ENCODE data around the gene PRAF2. TPM values are rescaled to one million over a fixed set of nuclear protein-coding genes. Genes with fewer than 3 reads are reported as not detected.

PRAF2 gene
- total and polyA plus RNA-seq, 2 of the 13 experiments (the other 11 are each of a cell fraction or from before 2014, with no cell fraction given): 0.33 to 2.6 TPM

DNA sequence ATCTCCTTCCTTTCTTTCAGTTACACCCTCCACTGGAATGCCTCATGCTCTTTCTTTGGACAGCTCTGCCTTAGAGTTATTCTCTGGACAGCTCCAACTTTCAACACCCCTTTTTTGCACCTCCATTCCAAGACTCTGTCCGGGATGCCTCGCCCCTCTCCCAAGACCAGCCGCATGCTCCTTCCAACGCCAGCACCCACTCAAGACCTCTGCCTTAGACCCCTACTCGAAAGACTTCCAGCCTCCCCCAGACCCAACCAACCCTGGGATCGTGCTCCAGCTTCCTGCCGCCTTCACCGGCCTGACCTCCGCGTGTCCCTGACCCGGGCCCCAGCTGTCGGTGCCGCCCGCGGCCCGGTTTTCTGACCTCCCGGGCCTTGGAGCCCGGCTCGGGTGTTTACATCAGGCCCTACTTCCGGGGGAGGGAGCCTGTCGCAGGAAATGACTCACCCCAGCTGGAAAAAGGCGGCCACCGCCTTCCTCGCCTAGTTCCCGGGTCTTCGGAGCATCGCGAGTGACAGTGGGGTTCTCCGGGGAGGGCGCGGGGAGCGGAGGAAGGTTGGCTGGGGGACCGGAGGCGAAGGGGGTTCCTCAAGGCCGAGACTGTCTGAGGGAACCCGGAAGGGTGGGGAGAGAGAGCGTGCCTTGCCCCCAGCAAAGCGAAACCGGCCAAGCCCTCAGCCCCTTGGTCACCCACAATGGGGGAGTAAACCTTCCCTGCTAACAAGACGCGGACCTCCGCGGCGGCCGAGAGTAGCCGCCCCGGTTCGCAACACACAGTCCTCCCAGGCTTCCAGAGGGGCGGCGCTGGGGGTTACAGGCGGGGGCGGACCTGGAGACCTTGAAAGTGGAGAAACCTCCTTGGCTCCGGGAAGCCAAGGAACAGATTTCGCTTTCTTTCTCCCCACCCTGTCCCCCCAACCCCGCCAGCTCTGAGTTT, 6.0 kb upstream of the PRAF2 start, which contains the start of gene WDR45 (continued):
- TF ChIP-seq ZNF605 (CRISPR knock-in tag; IDR thresholded peaks at IDR 0.05) (peak; percentile 59; the same call in 1 of the 2 replicates), ZNF720 (CRISPR knock-in tag; IDR thresholded peaks at IDR 0.05) (no peak), SETDB1 (CRISPR knock-in tag; IDR thresholded peaks at IDR 0.05; ENCODE audit: borderline replicate concordance) (no peak), POLR2G (IDR thresholded peaks at IDR 0.05; ENCODE audit: low read depth, low read length) (peak; percentile 69; the same call in 1 of the 2 replicates), ZNF292 (CRISPR knock-in tag; IDR thresholded peaks at IDR 0.05; ENCODE audit: borderline replicate concordance, low read depth) (no peak), FLYWCH1 (CRISPR knock-in tag; IDR thresholded peaks at IDR 0.05) (no peak), ZNF547 (CRISPR knock-in tag; IDR thresholded peaks at IDR 0.05) (no peak), ISL2 (CRISPR knock-in tag; IDR thresholded peaks at IDR 0.05) (peak; percentile 47; the same call in 1 of the 2 replicates), CBX5 (CRISPR knock-in tag; IDR thresholded peaks at IDR 0.05; ENCODE audit: borderline replicate concordance) (no peak)
- TF ChIP-seq, protein P1, sequence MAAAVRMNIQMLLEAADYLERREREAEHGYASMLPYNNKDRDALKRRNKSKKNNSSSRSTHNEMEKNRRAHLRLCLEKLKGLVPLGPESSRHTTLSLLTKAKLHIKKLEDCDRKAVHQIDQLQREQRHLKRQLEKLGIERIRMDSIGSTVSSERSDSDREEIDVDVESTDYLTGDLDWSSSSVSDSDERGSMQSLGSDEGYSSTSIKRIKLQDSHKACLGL (CRISPR knock-in tag; IDR thresholded peaks at IDR 0.05): peak; percentile 65; the same call in 1 of the 2 replicates
- TF ChIP-seq, protein P2, sequence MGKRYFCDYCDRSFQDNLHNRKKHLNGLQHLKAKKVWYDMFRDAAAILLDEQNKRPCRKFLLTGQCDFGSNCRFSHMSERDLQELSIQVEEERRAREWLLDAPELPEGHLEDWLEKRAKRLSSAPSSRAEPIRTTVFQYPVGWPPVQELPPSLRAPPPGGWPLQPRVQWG (CRISPR knock-in tag; IDR thresholded peaks at IDR 0.05; ENCODE audit: borderline replicate concordance, low read depth): no peak
- TF ChIP-seq, protein P3, sequence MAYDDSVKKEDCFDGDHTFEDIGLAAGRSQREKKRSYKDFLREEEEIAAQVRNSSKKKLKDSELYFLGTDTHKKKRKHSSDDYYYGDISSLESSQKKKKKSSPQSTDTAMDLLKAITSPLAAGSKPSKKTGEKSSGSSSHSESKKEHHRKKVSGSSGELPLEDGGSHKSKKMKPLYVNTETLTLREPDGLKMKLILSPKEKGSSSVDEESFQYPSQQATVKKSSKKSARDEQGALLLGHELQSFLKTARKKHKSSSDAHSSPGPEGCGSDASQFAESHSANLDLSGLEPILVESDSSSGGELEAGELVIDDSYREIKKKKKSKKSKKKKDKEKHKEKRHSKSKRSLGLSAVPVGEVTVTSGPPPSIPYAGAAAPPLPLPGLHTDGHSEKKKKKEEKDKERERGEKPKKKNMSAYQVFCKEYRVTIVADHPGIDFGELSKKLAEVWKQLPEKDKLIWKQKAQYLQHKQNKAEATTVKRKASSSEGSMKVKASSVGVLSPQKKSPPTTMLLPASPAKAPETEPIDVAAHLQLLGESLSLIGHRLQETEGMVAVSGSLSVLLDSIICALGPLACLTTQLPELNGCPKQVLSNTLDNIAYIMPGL (CRISPR knock-in tag; IDR thresholded peaks at IDR 0.05; ENCODE audit: borderline replicate concordance in 1 of 2, low read depth in 1 of 2): peak in 1 of 2 experiments; percentile 65; a peak in 1 of 4 replicates
- TF ChIP-seq, protein P4, sequence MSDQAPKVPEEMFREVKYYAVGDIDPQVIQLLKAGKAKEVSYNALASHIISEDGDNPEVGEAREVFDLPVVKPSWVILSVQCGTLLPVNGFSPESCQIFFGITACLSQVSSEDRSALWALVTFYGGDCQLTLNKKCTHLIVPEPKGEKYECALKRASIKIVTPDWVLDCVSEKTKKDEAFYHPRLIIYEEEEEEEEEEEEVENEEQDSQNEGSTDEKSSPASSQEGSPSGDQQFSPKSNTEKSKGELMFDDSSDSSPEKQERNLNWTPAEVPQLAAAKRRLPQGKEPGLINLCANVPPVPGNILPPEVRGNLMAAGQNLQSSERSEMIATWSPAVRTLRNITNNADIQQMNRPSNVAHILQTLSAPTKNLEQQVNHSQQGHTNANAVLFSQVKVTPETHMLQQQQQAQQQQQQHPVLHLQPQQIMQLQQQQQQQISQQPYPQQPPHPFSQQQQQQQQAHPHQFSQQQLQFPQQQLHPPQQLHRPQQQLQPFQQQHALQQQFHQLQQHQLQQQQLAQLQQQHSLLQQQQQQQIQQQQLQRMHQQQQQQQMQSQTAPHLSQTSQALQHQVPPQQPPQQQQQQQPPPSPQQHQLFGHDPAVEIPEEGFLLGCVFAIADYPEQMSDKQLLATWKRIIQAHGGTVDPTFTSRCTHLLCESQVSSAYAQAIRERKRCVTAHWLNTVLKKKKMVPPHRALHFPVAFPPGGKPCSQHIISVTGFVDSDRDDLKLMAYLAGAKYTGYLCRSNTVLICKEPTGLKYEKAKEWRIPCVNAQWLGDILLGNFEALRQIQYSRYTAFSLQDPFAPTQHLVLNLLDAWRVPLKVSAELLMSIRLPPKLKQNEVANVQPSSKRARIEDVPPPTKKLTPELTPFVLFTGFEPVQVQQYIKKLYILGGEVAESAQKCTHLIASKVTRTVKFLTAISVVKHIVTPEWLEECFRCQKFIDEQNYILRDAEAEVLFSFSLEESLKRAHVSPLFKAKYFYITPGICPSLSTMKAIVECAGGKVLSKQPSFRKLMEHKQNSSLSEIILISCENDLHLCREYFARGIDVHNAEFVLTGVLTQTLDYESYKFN (CRISPR knock-in tag; conservative IDR thresholded peaks at IDR 0.05): peak; percentile 35; the same call in 1 of the 2 replicates
- TF ChIP-seq, protein P5, sequence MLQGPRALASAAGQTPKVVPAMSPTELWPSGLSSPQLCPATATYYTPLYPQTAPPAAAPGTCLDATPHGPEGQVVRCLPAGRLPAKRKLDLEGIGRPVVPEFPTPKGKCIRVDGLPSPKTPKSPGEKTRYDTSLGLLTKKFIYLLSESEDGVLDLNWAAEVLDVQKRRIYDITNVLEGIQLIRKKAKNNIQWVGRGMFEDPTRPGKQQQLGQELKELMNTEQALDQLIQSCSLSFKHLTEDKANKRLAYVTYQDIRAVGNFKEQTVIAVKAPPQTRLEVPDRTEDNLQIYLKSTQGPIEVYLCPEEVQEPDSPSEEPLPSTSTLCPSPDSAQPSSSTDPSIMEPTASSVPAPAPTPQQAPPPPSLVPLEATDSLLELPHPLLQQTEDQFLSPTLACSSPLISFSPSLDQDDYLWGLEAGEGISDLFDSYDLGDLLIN (CRISPR knock-in tag; IDR thresholded peaks at IDR 0.05; ENCODE audit: borderline replicate concordance): no peak
